ENCODE measurements around the gene ADCYAP1R1.

DNA sequence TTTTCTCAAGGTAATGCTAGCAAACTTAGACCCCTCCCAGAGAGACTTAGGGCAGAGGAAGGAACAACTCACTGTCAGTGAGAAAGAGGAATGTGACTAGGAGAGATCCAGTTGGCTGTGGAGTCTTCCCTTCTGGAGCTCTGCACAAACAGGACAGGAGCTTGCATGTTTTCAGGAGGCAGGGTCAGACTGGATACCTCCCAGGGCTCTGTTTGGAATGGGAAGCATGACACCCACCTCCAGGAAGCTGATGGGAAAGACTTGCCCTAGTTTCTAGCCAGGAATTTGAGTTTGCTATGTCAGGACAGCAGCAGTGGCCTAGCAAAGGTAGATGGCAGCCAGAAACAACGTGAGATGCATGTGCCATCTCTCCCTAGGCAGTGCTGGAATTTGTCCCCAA, 47.7 kb upstream of the ADCYAP1R1 start:
- TF ChIP-seq CTCF (IDR thresholded peaks at IDR 0.05) (no peak), POLR2A (IDR thresholded peaks at IDR 0.05) (no peak)
